ENCODE measurements around the gene ZFAND3.

The ZFAND3 gene

DNA sequence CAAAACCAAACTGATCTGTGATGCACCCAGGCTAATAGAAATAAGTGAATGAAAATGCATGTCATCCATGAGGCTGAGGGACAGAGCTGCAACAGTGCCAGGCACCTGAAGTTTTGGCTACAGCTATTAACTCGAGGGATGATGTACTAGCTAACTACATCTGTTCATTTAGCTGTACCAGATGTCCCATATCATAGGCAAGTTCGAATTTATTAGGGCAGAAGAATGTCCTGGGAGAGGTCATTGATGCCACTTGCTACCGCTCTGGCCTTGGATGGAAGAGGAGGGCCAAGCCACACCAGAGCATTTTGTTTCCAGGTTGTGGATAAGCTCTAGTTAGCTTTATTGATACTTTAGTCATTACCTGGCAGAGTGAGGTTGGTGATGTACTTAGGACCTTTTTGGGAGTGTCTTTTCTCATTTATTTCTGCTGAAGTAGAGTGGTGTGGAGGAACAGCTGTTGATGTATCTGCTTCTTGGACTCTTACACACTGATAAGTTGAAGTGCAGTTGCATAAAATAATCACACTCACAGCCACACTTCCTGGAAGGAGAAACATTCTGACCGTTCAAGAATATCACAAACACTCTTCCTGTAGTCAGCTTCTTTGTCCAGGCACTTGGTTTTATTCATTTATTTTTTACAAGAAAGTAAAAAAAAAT, 8.2 kb downstream of the ZFAND3 start:
- FAIRE-seq: no peak

DNA sequence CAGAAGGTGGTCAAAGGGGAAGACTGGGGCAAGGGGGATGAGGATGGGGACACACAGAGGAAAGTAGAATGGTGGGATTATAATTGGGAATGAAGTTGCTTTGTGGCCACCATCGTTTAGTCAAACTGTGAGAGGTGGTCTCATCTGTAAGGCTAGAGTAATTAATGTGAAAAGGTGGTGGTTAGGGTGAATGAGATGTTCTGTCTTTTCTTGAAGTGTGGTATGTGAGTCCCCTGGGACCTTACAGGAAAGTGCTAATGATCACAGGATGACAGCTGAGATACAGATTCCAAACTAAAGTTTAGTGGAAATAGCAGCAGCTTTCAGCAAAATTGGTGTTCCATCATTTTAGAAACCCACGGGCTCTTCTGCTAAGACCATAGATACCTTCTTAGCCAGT, 10.7 kb downstream of the ZFAND3 start:
- no peak for FAIRE-seq

DNA sequence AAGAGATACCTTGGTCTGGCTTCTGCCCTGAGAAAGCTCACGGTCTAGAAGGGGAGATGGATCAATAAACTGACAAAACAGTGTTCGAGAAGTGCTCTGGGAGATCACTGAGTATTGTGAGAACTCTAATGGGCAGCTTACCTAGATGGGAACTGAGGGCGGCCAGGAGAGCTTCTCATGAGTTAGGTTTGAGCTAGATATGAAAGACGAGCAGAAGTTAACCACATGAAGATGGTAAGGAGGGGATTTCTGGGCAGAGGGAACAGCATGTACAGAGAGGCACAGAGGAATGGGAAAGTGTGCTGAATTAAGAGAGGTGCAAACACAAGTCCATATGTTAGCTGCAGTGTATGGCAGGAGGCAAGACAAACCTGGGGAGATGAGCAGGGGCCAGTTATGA, 11.9 kb downstream of the ZFAND3 start:
- no peak for FAIRE-seq

DNA sequence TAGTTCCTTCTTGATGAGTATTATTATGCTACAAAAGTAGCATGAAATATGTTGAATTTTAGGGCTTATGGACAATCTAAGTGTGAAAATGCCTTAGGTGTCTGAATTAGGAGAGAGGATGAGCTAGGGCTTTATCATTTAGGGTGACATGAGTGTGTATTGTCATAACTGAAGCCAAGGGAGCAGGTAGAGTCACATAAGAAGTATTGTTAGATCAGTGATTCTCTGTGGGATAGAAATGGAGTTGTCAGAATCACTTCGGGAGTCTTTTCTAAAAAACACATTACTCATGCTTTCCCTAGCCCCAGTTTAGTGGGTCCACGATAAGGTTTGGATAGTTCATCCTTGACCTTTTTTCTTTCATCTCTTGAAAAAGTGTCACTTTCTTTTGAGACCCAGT, 16.4 kb downstream of the ZFAND3 start:
- FAIRE-seq: no peak

DNA sequence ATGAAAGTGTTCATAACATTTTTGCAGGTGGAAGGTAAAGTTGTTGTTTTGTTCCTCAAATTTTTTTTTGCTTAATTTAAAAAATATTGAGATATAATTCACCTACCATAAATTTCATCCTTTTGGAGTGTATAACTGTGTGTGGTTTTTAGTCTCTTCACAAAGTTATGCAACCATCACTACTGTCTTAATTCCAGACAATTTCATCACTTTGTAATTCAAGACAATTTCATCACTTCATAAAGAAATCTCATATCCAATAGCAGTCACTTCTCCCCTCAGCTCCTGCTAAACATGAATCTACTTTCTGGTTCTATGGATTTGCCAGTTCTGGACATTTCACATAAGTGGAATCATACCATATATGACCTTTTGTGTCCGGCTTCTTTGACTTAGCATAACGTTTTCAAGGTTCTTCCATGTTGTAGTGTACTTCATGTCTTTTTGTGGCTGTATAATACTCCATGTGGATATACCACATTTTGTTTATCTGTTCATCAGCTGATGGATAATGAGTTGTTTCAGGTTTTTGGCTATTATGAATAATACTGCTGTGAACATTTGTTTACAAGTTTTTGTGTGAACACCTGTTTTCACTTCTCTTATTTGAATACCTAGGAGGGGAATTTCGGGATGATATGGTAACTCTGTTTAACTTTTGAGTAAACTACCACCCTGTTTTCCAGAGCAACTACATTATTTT, 18.8 kb downstream of the ZFAND3 start:
- FAIRE-seq: no peak

- no peak for FAIRE-seq
Measured at GRCh38 chr6:37840143-37840939, 20.8 kb downstream of the ZFAND3 start.

GRCh38 chr6:37840940-37841300, 21.4 kb downstream of the ZFAND3 start:
- no peak for FAIRE-seq

DNA sequence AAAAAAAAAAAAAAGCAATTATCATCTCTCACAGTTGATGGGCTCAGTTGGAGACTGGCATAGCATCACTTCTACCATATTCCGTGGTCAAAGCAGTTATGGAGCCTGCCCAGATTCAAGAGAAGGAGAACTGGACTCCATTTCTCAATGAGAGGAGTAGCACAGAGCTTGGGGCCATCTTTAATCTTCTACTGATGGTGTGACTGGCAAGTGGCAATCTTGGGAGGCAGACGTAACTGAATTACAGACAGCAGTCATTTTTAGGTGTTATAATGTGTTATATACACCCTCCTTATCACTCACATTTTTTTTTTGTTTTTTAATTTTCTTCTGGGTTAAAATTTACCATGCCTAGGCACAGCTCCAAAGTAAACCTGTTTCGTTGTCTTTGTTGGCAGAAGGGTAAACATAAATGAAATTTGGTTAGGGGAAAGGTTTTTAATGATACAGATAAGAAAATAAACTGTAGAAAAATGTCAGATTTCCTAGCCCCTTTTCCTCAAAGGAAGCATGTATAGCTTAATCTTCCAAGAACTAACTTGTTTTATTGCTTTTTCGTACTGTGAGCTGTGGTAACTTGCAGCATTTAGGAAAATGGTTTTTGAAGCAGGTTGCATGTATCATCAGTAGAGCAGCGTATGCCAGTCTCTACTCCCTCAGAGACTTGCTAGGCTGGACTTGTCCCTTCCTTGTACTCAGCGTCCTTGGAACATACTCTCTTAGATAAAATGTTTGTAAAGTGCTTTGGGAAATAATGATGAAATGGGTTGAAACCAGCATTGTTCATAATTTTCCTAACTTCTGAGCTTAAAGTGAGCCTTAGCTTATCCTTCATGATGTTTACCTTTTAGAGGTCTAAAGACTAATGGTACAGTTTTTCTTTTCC, 25.7 kb downstream of the ZFAND3 start:
- FAIRE-seq: no peak

GRCh38 chr6:37845930-37846329, 26.4 kb downstream of the ZFAND3 start:
- no peak for FAIRE-seq

- FAIRE-seq: no peak
Measured at GRCh38 chr6:37847704-37848103, 28.2 kb downstream of the ZFAND3 start.

DNA sequence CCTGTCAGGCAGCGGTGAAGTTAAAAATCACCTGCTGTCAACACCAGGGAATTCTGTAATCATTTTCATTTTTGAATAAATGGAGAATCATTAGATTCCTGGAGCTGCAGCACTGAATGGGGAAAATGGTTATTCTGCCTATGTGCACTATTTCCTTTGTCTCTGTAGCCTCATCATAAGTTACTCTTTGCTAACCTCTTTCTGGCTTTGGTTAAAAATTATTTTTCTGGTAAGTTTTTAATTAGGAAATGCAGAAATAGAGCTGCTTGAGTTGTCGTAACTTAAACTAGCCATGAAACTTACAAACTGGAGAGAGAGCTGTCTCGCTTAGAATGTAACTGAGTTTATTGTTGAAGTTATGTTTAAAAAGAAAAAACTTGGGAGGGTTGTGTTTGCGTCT, 28.8 kb downstream of the ZFAND3 start:
- FAIRE-seq: no peak

GRCh38 chr6:37850260-37850659, 30.7 kb downstream of the ZFAND3 start:
- FAIRE-seq: no peak

GRCh38 chr6:37850728-37851285, 31.3 kb downstream of the ZFAND3 start:
- FAIRE-seq: no peak

- no peak for FAIRE-seq
Measured at GRCh38 chr6:37851997-37852524, 32.5 kb downstream of the ZFAND3 start.

DNA sequence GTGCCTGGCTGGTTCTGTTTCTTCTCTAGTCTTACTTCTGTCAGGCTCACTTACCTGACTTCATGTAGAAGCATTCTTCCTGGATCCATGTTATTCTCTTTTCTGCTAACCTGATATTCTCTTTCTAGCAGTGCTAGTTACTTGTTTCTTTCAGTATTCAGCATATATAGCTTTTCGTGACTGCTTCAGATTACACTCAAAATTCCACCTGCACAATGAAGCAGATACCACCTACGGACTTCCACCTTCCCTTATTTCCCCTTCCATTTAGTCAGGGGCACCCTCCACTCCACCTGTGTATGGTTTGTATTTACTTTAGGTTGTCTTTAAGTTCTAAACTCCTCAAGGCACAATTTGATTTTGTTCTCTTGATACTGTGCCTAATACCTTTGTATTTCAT, 36.8 kb downstream of the ZFAND3 start:
- FAIRE-seq: no peak

GRCh38 chr6:37858363-37858762, 38.8 kb downstream of the ZFAND3 start:
- no peak for FAIRE-seq

GRCh38 chr6:37860226-37860839, 40.8 kb downstream of the ZFAND3 start:
- no peak for FAIRE-seq

- no peak for FAIRE-seq
Measured at GRCh38 chr6:37861452-37861851, 41.9 kb downstream of the ZFAND3 start.

- FAIRE-seq: no peak
Measured at GRCh38 chr6:37862430-37862829, 42.9 kb downstream of the ZFAND3 start.

- FAIRE-seq: no peak
Measured at GRCh38 chr6:37862992-37863391, 43.5 kb downstream of the ZFAND3 start.

GRCh38 chr6:37864250-37864649, 44.7 kb downstream of the ZFAND3 start:
- FAIRE-seq: no peak

GRCh38 chr6:37865504-37865903, 46.0 kb downstream of the ZFAND3 start:
- no peak for FAIRE-seq
